Measurements from ENCODE around the gene NFE2L3. TPM values are rescaled to one million over a fixed set of nuclear protein-coding genes. Genes with fewer than 3 reads are reported as not detected.

Gene NFE2L3
- total and polyA plus RNA-seq, 2 of the 8 experiments (the other 6 are each of a cell fraction or from before 2014, with no cell fraction given) = 64.9 to 76.5 TPM

GRCh38 chr7:26172048-26172447 is 20.1 kb downstream of the NFE2L3 start:
- no peak overlapping the region for H2BK15ac ChIP-seq (ENCODE audit: low read length)
- H3K4me2 ChIP-seq (ENCODE audit: insufficient read depth in 1 of 2, low read depth in 2 of 2, low read length in 2 of 2) = no peak overlapping the region
- WGBS, 2 experiments (ENCODE audit: extremely low coverage in 1 of 2, insufficient coverage in 1 of 2, insufficient read length in 1 of 2, insufficient replicate concordance in 2 of 2, low coverage in 1 of 2, low lambda C conversion rate in 2 of 2, missing lambda C conversion rate in 1 of 2) = 100% methylated on average over 1 of the region's 1 CpG; no CpG with 5 or more reads in 1 of the 2 experiments
- H3K18ac ChIP-seq (ENCODE audit: extremely low read depth, low read length) = no peak overlapping the region
- no peaks in the 10 kb centered on the region for H3K23me2 ChIP-seq (ENCODE audit: low read depth, low read length)
- H4K5ac ChIP-seq (ENCODE audit: insufficient read length, low read depth, low read length) = no peak overlapping the region
- POLR2A ChIA-PET (ENCODE audit: partially characterized antibody) = interaction anchor here (0.6 to 3.2 kb wide), 4 partner anchors 9 to 28 kb away, joined by 3 to 16 read pairs (median 8); partner anchors contain the start of gene HNRNPA2B1
- no peak overlapping the region for H3K4ac ChIP-seq (replicated peaks; ENCODE audit: insufficient read length, low read depth, low read length)
- H4K91ac ChIP-seq (replicated peaks; ENCODE audit: insufficient read length, low read length) = no peak overlapping the region
- H2BK20ac ChIP-seq (ENCODE audit: low read length) = no peak overlapping the region
- peaks cover 9% of the 10 kb centered on the region for H3K79me1 ChIP-seq (ENCODE audit: low read depth, low read length)
- H3K14ac ChIP-seq (ENCODE audit: insufficient read length) = no peak overlapping the region
- no peak overlapping the region for H3K9ac ChIP-seq (replicated peaks in 1 of 4; ENCODE audit: extremely low read depth in 1 of 4, low read depth in 3 of 4, low read length in 3 of 4)
- CTCF ChIA-PET (ENCODE audit: partially characterized antibody) = interaction anchor here (1.2 to 1.4 kb wide), 3 partner anchors 14 to 81 kb away, joined by 3 read pairs; no protein-coding TSS in a partner anchor
- no peak overlapping the region for H3K4me3 ChIP-seq (ENCODE audit: extremely low read depth in 1 of 4, insufficient read depth in 2 of 4, low read depth in 3 of 4, low read length in 4 of 4)
- no peak overlapping the region for H2BK12ac ChIP-seq (ENCODE audit: low read depth, low read length)
- H2BK120ac ChIP-seq (replicated peaks; ENCODE audit: low read depth, low read length) = no peak overlapping the region
- no peak overlapping the region for H3K23ac ChIP-seq (ENCODE audit: insufficient read length)
- H3K4me1 ChIP-seq (replicated peaks in 1 of 4; ENCODE audit: control insufficient read depth in 3 of 4, insufficient read depth in 4 of 4, low read length in 3 of 4) = peaks cover 0 to 5% (median 4%) of the 10 kb centered on the region in 4 experiments; a peak in 3 of 7 replicates
- peaks cover 10 to 82% of the 10 kb centered on the region in 2 experiments for H3K79me2 ChIP-seq (ENCODE audit: control insufficient read depth in 1 of 2, insufficient read depth in 2 of 2, low read length in 2 of 2)
- no peaks in the 10 kb centered on the region for H3K27me3 ChIP-seq (replicated peaks in 1 of 4; ENCODE audit: control insufficient read depth in 3 of 4, extremely low read depth in 1 of 4, insufficient read depth in 3 of 4, low read length in 3 of 4)
- no peak overlapping the region for H4K8ac ChIP-seq (ENCODE audit: extremely low read depth, insufficient read depth, low read length)
- H3K27ac ChIP-seq (ENCODE audit: low read depth, low read length) = no peak overlapping the region
- H2AFZ ChIP-seq (ENCODE audit: low read length) = no peak overlapping the region
- FAIRE-seq = no peak
- DNase-seq (ENCODE audit: low read depth in 1 of 2, low spot score in 2 of 2) = no peak
- peaks cover 0 to 12% of the 10 kb centered on the region in 2 experiments; a peak in 2 of 4 replicates for H3K9me3 ChIP-seq (ENCODE audit: insufficient read depth in 2 of 2, low read depth in 1 of 2, low read length in 1 of 2)
- H3K56ac ChIP-seq (replicated peaks; ENCODE audit: insufficient read length, low read depth, low read length) = no peak overlapping the region
- H2BK5ac ChIP-seq (ENCODE audit: low read depth, low read length) = no peak overlapping the region
- H4K20me1 ChIP-seq (replicated peaks in 1 of 2; ENCODE audit: control insufficient read depth in 1 of 2, insufficient read depth in 2 of 2, low read length in 2 of 2) = peaks cover 7 to 9% of the 10 kb centered on the region in 2 experiments
- H2AK5ac ChIP-seq (ENCODE audit: low read depth, low read length) = no peak overlapping the region
- peaks cover 0 to 15% (median under 1%) of the 10 kb centered on the region in 4 experiments; a peak in 2 of 8 replicates for H3K36me3 ChIP-seq (ENCODE audit: control insufficient read depth in 2 of 4, insufficient read depth in 4 of 4, low read length in 3 of 4)
- TF ChIP-seq USF2 (IDR thresholded peaks at IDR 0.05; ENCODE audit: low read length) = no peak
- TF ChIP-seq TBP (IDR thresholded peaks at IDR 0.05; ENCODE audit: low read depth, low read length) = no peak
- no peak for TF ChIP-seq EGR1 (IDR thresholded peaks at IDR 0.05; ENCODE audit: borderline replicate concordance, low read depth, low read length)
- TF ChIP-seq GTF2F1 (IDR thresholded peaks at IDR 0.05; ENCODE audit: borderline replicate concordance, low read depth, low read length) = no peak
- no peak for TF ChIP-seq BCL11A (IDR thresholded peaks at IDR 0.05; ENCODE audit: low read depth in 2 of 2, low read length in 2 of 2)
- no peak for TF ChIP-seq KDM5A (IDR thresholded peaks at IDR 0.05; ENCODE audit: low read length)
- TF ChIP-seq NANOG (IDR thresholded peaks at IDR 0.05; ENCODE audit: insufficient read depth, low read depth, low read length, poor library complexity, severe bottlenecking) = no peak
- TF ChIP-seq KDM4A (IDR thresholded peaks at IDR 0.05; ENCODE audit: low read depth, low read length, severe bottlenecking) = no peak
- TF ChIP-seq HDAC6 (IDR thresholded peaks at IDR 0.05; ENCODE audit: low read depth, low read length) = no peak
- no peak for TF ChIP-seq SUZ12 (IDR thresholded peaks at IDR 0.05; ENCODE audit: low read length)
- TF ChIP-seq POLR2AphosphoS5 (IDR thresholded peaks at IDR 0.05; ENCODE audit: low read depth, low read length) = no peak
- TF ChIP-seq RAD21 (IDR thresholded peaks at IDR 0.05 in 1 of 2, conservative IDR thresholded peaks at IDR 0.05 in 1 of 2; ENCODE audit: low read depth in 2 of 2, low read length in 2 of 2) = no peak
- no peak for TF ChIP-seq CREB1 (IDR thresholded peaks at IDR 0.05)
